Immature natural killer cell (primary cell): Measurements from ENCODE around the gene FAM53A. TPM values are rescaled to one million over a fixed set of nuclear protein-coding genes. Genes with fewer than 3 reads are reported as not detected.

Source experiments
- DNase-seq, 3 donors: peaks; one replicate each; pipeline ENCODE4 v3.0.0; 2022; ENCODE audit warnings: mixed read lengths in 1 of 3
- H3K27ac Mint-ChIP-seq, 6 donors: one replicate each; pipeline ENCODE4 v1.8.0; 2020; ENCODE audit warnings: mixed read lengths in 6 of 6, mild to moderate bottlenecking in 5 of 6, inconsistent platforms in 4 of 6, moderate library complexity in 3 of 6
- H3K27me3 Mint-ChIP-seq, 3 donors: one replicate each; pipeline ENCODE4 v1.8.0; 2020 to 2021; ENCODE audit warnings: low read depth in 3 of 3, mild to moderate bottlenecking in 3 of 3, mixed read lengths in 3 of 3, moderate library complexity in 3 of 3, inconsistent platforms in 1 of 3
- H3K36me3 Mint-ChIP-seq, 3 donors: one replicate each; pipeline ENCODE4 v1.8.0; 2020; ENCODE audit warnings: mixed read lengths in 3 of 3, inconsistent platforms in 2 of 3, mild to moderate bottlenecking in 2 of 3
- H3K4me1 Mint-ChIP-seq, 2 donors: one replicate each; pipeline ENCODE4 v1.8.0; 2020; ENCODE audit warnings: inconsistent platforms in 2 of 2, mild to moderate bottlenecking in 2 of 2, mixed read lengths in 2 of 2, moderate library complexity in 1 of 2
- H3K4me3 Mint-ChIP-seq, 5 donors: one replicate each; pipeline ENCODE4 v1.8.0; 2020; ENCODE audit warnings: mild to moderate bottlenecking in 5 of 5, mixed read lengths in 5 of 5, inconsistent platforms in 3 of 5, moderate library complexity in 3 of 5
- H3K9me3 Mint-ChIP-seq, 6 donors: one replicate each; pipeline ENCODE4 v1.8.0; 2020; ENCODE audit warnings: mild to moderate bottlenecking in 6 of 6, mixed read lengths in 6 of 6, inconsistent platforms in 4 of 6, moderate library complexity in 3 of 6
- polyA plus RNA-seq, 3 donors: library from polyadenylated mRNA; unstranded; fragments of 300-500 nt; fragmentation: Illumina TruSeq; gene quantifications; one replicate each; pipeline ENCODE4 v1.2.3, GENCODE V29; 2021

The FAM53A gene
- polyA plus RNA-seq, 3 donors from 2014 or later: 0.38 to 2.6 (median 0.83) TPM

- H3K27me3 Mint-ChIP-seq: peaks cover 4 to 7% (median 6%) of the 10 kb centered on the region in 3 donors
- H3K27ac Mint-ChIP-seq: peak overlapping the region; percentile 64 to 94 (median 92)
- H3K9me3 Mint-ChIP-seq: peaks cover 0 to 2% (median 0%) of the 10 kb centered on the region in 6 donors
- peaks cover 39 to 52% of the 10 kb centered on the region in 2 donors for H3K4me1 Mint-ChIP-seq
- no peak for DNase-seq
- H3K4me3 Mint-ChIP-seq: peak overlapping the region; percentile 78 to 83 (median 82)
- peaks cover 0 to 5% (median 3%) of the 10 kb centered on the region in 3 donors for H3K36me3 Mint-ChIP-seq
Measured at GRCh38 chr4:1721666-1722550, 37.8 kb upstream of the FAM53A start.

DNA sequence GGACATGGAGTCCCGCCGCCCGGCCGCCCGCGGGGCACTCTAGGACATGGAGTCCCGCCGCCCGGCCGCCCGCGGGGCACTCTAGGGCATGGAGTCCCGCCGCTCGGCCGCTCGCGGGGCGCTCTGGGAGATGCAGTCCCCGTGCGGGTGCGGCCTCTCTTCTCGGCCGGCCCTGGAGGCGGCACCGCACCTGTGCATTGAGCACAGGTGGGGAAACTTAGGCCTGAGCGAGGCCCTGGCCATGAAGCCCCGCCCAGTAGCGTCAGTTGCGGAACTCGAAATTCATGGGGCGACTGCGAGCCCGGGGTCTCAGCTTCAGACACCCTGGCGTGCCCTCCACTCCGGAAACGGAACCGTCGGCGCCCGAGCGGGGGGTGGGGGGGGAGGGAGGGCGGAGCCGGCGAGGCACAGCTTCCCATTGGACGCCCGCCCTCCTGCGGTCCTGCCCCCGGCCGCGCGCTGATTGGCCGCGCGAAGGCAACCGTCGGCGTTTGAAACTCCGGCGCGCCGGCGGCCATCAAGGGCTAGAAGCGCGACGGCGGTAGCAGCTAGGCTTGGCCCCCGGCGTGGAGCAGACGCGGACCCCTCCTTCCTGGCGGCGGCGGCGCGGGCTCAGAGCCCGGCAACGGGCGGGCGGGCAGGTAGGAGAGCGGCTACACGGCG lies 37.0 kb upstream of the FAM53A start, which contains the start of the genes TACC3 and TMEM129:
Gene TACC3, plus strand, starts transcription at position 519 of the 663 bp plus-strand sequence. CDS start 1,901 bp downstream, outside the sequence.
Gene TMEM129, minus strand, starts transcription at position 321 of the 663 bp plus-strand sequence. CDS start 486 bp downstream, outside the sequence.
- H3K4me1 Mint-ChIP-seq: peaks cover 34 to 49% of the 10 kb centered on the region in 2 donors

DNA sequence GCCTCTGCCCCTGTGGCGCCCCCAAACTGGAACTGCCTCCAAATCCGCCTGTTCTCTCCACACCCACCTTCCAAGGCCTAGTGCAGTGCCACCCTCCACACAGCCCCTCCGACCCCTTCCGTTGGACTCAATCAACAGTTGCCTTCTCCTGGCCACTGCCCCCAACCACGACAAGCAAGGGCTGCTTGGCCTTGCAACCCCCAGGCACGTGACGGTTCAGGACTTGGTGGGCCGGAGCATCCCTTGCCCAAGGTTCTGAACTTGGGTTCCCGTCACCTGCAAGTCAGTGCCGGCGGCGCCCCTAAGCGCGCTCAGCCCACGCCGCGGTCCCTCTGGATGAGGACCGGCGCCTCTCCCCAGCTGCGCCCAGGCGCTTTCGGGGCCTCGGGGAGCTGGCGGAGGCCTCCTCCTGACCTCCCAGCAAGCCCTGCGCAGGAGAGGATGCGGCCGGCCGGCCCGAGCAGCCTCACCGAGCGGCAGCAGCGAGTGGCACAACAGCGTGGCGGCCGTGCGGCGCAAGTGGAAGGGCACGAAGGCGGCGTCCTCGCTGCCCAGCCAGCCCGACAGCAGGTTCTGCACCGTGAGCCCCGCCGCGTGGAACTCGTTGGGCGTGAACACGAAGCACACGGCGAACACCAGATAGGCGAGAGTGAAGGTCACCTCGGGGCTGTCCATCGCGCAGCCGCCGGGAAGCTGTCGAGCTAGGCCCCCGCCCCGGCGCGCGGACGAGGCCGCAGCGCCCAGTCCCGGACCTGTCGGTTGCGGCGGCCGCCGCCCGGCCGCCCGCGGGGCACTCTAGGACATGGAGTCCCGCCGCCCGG lies 36.3 kb upstream of the FAM53A start:
- H3K36me3 Mint-ChIP-seq: no peaks in the 10 kb centered on the region
- H3K4me1 Mint-ChIP-seq: peaks cover 39 to 52% of the 10 kb centered on the region in 2 donors
- peak in 2 of 3 donors; percentile 46 to 48 for DNase-seq
- H3K27me3 Mint-ChIP-seq: peaks cover 4 to 8% (median 6%) of the 10 kb centered on the region in 3 donors
- H3K4me3 Mint-ChIP-seq: peak overlapping the region; percentile 76 to 89 (median 84)
- peaks cover 0 to 2% (median 0%) of the 10 kb centered on the region in 6 donors for H3K9me3 Mint-ChIP-seq
- H3K27ac Mint-ChIP-seq: peak overlapping the region; percentile 57 to 92 (median 90)

More for the DNA sequence above, 37.0 kb upstream of the FAM53A start, which contains the start of the genes TACC3 and TMEM129:
- peak; percentile 92 to 93 (median 93) for DNase-seq
- peak within 1 kb of the TSS; percentile 82 to 89 (median 84) for H3K4me3 Mint-ChIP-seq
- H3K36me3 Mint-ChIP-seq: peaks cover 0 to 1% (median 0%) of the 10 kb centered on the region in 3 donors
- H3K27me3 Mint-ChIP-seq: peaks cover 4 to 7% (median 6%) of the 10 kb centered on the region in 3 donors
- peak within 1 kb of the TSS; percentile 83 to 94 (median 92) for H3K27ac Mint-ChIP-seq
- peaks cover 0 to 2% (median 0%) of the 10 kb centered on the region in 6 donors for H3K9me3 Mint-ChIP-seq

- Mint-ChIP-seq H3K27ac (peak overlapping the region in 4 of 6 donors; percentile 56 to 72 (median 65)), H3K36me3 (no peaks in the 10 kb centered on the region), H3K4me3 (peak overlapping the region in 4 of 5 donors; percentile 21 to 76 (median 44)), H3K4me1 (peaks cover 51 to 54% of the 10 kb centered on the region in 2 donors), H3K9me3 (no peaks in the 10 kb centered on the region), H3K27me3 (peaks cover 4 to 13% (median 4%) of the 10 kb centered on the region in 3 donors)
- DNase-seq: no peak
Measured at GRCh38 chr4:1718095-1718850, 34.2 kb upstream of the FAM53A start.

DNA sequence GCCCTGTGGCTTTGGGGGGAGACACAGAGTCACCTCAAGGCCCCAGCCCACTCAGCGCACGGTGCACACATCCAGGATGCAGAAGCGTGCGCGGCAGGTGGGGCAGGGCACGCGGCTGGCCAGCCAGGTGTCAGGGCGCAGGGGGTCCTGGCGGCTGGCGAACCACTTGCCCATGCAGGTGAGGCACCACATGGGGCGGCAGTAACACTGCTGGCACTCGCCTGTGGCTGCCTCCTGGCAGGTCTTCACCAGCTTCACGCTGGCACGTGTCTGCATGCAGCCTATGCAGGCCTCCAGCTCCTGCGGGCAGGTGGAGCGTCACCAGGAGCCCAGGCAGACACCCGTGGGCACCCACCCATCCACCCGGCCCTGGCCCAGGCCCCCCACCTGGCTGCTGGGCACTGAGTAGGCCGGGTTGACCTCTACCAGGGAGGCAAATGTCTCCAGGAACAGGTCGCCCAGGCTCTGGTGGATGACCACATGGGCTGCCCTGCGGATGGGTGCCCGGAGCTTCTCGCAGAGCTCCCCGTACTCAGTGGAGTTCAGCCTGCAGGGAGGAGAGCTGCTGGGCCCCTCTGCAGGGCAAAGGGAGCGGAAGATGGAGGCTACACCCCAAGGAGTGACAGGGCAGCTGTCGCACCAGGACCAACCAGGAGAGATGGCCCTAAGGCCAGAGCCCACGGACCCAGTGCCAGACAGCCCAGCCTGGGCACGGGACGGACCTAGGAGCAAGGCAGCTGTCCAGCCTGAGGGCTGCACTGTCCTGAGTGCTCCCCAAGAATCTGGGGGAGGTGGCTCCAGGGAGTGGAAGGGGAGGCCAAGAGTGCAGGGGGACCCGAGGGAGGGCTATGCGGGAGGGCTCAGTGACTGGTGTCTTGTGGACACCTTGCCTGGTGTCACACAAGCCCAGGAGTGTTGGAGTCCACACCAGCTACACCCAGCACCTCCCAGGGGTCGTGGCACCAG lies 33.3 kb upstream of the FAM53A start:
- Mint-ChIP-seq H3K27me3 (peaks cover 5 to 16% (median 8%) of the 10 kb centered on the region in 3 donors), H3K36me3 (no peaks in the 10 kb centered on the region), H3K4me1 (peaks cover 49 to 51% of the 10 kb centered on the region in 2 donors), H3K27ac (peak overlapping the region in 1 of 6 donors; percentile 4), H3K9me3 (no peaks in the 10 kb centered on the region), H3K4me3 (peak overlapping the region in 1 of 5 donors; percentile 44)
- no peak for DNase-seq

GRCh38 chr4:1716065-1716945 lies 32.2 kb upstream of the FAM53A start:
- Mint-ChIP-seq H3K9me3 (no peaks in the 10 kb centered on the region), H3K27ac (peak overlapping the region in 1 of 6 donors; percentile 22), H3K36me3 (no peaks in the 10 kb centered on the region), H3K27me3 (peaks cover 5 to 21% (median 11%) of the 10 kb centered on the region in 3 donors), H3K4me3 (no peak overlapping the region), H3K4me1 (peaks cover 45 to 46% of the 10 kb centered on the region in 2 donors)
- DNase-seq: no peak

- Mint-ChIP-seq H3K4me1 (peaks cover 54 to 56% of the 10 kb centered on the region in 2 donors), H3K36me3 (no peaks in the 10 kb centered on the region), H3K27ac (peak overlapping the region; percentile 81 to 99 (median 97)), H3K27me3 (peaks cover 5 to 18% (median 15%) of the 10 kb centered on the region in 3 donors), H3K4me3 (peak overlapping the region in 4 of 5 donors; percentile 49 to 96 (median 75)), H3K9me3 (no peaks in the 10 kb centered on the region)
- no peak for DNase-seq
Measured at GRCh38 chr4:1715002-1715758, 31.1 kb upstream of the FAM53A start.

- H3K27ac Mint-ChIP-seq: peak overlapping the region; percentile 96 to 99 (median 98)
- H3K4me1 Mint-ChIP-seq: peaks cover 53 to 54% of the 10 kb centered on the region in 2 donors
- peaks cover 5 to 16% (median 13%) of the 10 kb centered on the region in 3 donors for H3K27me3 Mint-ChIP-seq
- DNase-seq: no peak
- H3K36me3 Mint-ChIP-seq: no peaks in the 10 kb centered on the region
- H3K9me3 Mint-ChIP-seq: no peaks in the 10 kb centered on the region
- peak overlapping the region; percentile 13 to 97 (median 96) for H3K4me3 Mint-ChIP-seq
Measured at GRCh38 chr4:1714303-1715001, 30.3 kb upstream of the FAM53A start.

GRCh38 chr4:1713003-1713851 lies 29.1 kb upstream of the FAM53A start:
- Mint-ChIP-seq H3K9me3 (no peaks in the 10 kb centered on the region), H3K27ac (peak overlapping the region; percentile 96 to 99 (median 98)), H3K27me3 (peaks cover 5 to 16% (median 13%) of the 10 kb centered on the region in 3 donors), H3K36me3 (no peaks in the 10 kb centered on the region), H3K4me3 (peak overlapping the region; percentile 90 to 97 (median 96)), H3K4me1 (peaks cover 56 to 62% of the 10 kb centered on the region in 2 donors)
- no peak for DNase-seq
